DLD1 (cell line): Measurements from ENCODE around the gene C1orf146.
"Not testable (repeated sequence)": the region's sequence is repeated elsewhere in the genome, so short reads cannot be mapped to it uniquely, and the experiment has no call there.

ENCODE experiments used
- in situ Hi-C: cut with HindIII; loops from 2 replicates; pipeline ENCODE4 v1.10.0; 2017; ENCODE audit warnings: low sequenced_read_pairs

Gene C1orf146

DNA sequence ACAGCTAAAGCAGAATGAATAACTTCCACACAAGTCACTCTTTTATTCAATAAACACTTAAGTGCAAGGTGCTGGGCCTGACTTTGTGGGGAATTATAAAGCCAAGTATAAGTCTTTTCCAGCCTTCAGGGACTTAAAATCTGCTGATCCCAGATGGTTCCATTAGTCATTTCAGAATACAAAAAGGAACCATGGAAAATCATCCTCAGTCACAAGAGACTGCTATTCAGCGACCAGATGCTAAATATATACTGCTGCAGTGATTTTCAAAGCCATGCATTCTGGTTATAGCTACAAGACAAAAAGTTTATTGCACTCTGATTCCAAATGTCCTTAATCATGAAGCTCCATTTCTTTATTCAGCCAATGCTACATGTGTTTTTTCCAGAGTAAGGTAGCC is 55.3 kb downstream of the C1orf146 start:
- in situ Hi-C loops = no loop called here

DNA sequence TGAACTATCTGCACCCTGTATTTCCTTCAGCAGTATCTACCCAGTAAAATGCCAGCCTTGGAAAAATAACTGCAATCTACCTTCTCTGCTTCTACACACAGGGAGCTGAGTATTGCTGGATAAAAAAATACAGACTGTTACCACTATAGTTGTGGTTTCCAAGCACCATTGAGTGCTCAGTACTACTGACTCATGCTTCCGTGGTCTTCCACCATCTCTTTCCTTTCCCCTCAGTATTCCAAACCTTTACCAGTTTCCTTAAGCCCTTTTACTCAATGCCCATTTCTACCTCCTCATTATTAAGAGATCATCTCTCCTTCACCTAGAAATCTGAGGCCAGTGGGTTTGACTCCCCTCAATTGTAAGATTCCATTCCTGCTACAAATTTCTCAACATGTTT is 57.2 kb downstream of the C1orf146 start:
- in situ Hi-C loops = no loop called here

DNA sequence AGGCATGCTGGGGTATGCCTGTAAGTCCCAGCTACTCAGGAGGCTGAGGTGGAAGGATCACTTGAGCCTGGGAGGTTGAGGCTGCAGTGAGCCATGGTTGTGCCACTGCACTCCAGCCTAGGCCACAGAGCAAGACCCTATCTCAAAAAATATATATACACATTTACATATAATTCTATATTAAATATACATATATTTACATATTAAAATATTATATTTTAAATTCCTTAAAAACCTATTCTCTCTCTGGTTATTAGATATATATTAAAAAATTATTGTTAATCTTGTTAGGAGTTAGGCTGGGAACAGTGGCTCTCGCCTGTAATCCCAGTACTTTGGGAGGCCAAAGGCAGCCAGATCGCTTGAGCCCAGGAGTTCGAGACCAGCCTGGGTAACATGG is 58.4 kb downstream of the C1orf146 start:
- in situ Hi-C loops = no loop called here

DNA sequence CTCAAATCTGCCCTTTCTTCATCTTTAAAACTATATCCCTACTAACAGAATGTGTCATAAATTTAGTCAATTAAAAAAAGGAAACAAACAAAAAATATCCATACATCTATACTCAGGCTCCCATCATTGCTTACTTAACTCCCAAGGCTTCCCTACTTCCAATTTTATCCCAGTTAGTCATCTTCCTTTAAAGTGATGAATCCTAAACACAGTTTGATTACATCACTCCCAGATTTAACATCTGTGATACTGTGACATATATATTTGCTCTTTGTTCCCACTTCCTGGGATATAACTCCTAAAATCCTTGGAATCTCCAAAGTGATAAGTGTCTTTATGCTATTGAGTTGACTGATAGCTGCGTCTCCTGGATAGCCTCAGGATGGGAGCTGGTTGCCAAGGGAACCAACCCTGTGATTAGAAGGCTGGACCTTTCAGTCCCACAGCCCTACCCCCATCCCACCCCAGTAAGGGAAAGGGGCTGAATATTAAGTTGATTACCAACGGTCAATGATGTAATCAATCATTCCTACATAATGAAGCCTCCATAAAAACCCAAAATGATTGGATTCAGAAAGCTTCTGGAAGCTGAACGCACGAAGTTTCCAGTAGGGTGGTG is 59.5 kb downstream of the C1orf146 start:
- in situ Hi-C loops = no loop called here

DNA sequence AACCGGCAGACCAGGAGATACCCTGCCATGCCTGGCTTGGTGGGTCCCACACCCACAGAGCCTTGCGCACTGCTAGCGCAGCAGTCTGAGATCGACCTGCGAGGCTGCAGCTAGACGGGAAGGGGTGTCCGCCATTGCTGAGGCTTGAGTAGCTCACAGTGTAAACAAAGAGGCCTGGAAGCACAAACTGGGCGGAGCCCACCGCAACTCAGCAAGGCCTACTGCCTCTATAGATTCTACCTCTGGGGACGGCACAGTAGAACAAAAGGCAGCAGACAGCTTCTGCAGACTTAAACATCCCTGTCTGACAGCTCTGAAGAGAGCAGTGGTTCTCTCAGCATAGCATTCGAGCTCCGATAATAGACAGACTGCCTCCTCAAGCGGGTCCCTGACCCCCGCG is 62.1 kb downstream of the C1orf146 start:
- in situ Hi-C loops = not testable (repeated sequence)

DNA sequence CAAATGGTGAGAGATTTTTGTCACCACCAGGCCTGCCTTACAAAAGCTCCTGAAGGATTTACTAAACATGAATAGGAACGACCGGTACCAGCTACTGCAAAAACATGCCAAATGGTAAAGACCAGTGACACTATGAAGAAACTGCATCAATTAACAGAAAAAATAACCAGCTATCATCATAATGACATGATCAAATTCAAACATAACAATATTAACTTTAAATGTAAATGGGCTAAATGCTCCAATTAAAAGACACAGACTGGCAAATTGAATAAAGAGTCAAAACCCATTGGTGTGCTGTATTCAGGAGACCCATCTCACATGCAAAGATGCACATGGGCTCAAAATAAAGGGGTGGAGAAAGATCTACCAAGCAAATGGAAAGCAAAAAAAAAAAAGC is 63.7 kb downstream of the C1orf146 start:
- in situ Hi-C loops = not testable (repeated sequence)

DNA sequence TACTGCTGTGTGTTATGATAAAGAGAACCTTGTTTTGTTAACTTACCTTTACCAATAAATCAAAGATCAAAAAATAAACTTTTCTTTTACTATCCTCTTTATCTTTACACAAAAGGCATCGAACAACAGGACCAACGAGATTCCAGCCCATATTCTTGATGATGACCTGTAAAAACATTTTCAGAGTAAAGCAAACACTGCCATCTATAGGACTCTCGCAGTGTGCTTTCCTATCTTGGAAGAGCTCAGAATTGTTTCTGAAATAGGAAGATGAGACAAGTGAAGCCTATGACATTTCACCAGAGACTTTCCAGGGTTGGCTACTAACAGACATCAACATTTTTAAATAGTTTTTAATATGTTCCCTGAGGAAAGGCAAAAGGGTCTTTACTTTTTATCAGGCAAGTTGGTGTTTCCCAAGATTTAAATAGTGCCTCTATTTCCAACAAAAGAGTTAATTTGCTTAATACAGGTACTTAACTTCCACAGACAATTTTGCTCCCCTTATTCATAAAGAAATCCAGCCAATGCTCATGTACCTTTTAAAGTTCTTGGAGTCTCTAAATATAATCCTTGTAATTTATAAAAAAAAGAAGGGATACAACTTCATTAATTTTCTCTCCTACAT is 73.8 kb downstream of the C1orf146 start:
- in situ Hi-C loops = no loop called here
